Loucy (cell line): ENCODE results near the gene KRT82.

Experiments
- H2AFZ ChIP-seq: fragments of 200-600 bp; sonication (generic); 2 replicates; pipeline ENCODE4 v1.6.0; 2016; ENCODE audit warnings: antibody characterized with exemption, mild to moderate bottlenecking, low read length, moderate library complexity
- H3F3A ChIP-seq: fragments of 200-600 bp; 2 replicates; pipeline ENCODE4 v1.6.0; 2016; ENCODE audit warnings: antibody characterized with exemption, low read depth, mild to moderate bottlenecking
- H3K27me3 ChIP-seq: fragments of 200-600 bp; sonication (generic); 2 replicates; pipeline ENCODE4 v1.6.1; 2014; ENCODE audit warnings: low read length, mild to moderate bottlenecking; ENCODE audit not compliant: insufficient read depth, poor library complexity, severe bottlenecking
- H3K36me3 ChIP-seq: fragments of 200-600 bp; sonication (generic); 2 replicates; pipeline ENCODE4 v1.6.1; 2016; ENCODE audit warnings: low read length; ENCODE audit not compliant: insufficient read depth
- H3K4me1 ChIP-seq: fragments of 200-600 bp; sonication (generic); 2 replicates; pipeline ENCODE4 v1.5.1; 2014; ENCODE audit warnings: low read length, mild to moderate bottlenecking; ENCODE audit not compliant: insufficient read depth, poor library complexity, severe bottlenecking
- H3K4me2 ChIP-seq: fragments of 200-600 bp; sonication (generic); 2 replicates; pipeline ENCODE4 v1.6.0; 2014; ENCODE audit warnings: antibody characterized with exemption, low read length, low read depth, mild to moderate bottlenecking; ENCODE audit not compliant: poor library complexity, severe bottlenecking
- H3K4me3 ChIP-seq: fragments of 200-600 bp; sonication (generic); 2 replicates; pipeline ENCODE4 v1.5.1; 2014; ENCODE audit warnings: low read length, mild to moderate bottlenecking, mixed read lengths; ENCODE audit not compliant: poor library complexity, severe bottlenecking
- H3K79me2 ChIP-seq: fragments of 200-600 bp; sonication (generic); 2 replicates; pipeline ENCODE4 v1.6.1; 2014; ENCODE audit warnings: low read length; ENCODE audit not compliant: insufficient read depth
- H3K9ac ChIP-seq: fragments of 200-600 bp; sonication (generic); 2 replicates; pipeline ENCODE4 v1.6.0; 2014; ENCODE audit warnings: mild to moderate bottlenecking, low read depth, low read length, moderate library complexity; ENCODE audit not compliant: poor library complexity, severe bottlenecking
- H3K9me2 ChIP-seq: fragments of 200-600 bp; sonication (generic); replicated peaks from 2 replicates; pipeline ENCODE4 v1.6.1; 2016; ENCODE audit warnings: low read depth, low read length, mixed read lengths
- H3K9me3 ChIP-seq: fragments of 200-600 bp; sonication (generic); 2 replicates; pipeline ENCODE4 v1.6.1; 2014; ENCODE audit warnings: mild to moderate bottlenecking, antibody characterized with exemption, low read length, low read depth; ENCODE audit not compliant: insufficient read depth
- H4K20me1 ChIP-seq: fragments of 200-600 bp; sonication (generic); 2 replicates; pipeline ENCODE4 v1.6.0; 2014; ENCODE audit warnings: antibody characterized with exemption, low read length, mild to moderate bottlenecking; ENCODE audit not compliant: insufficient read depth, poor library complexity, severe bottlenecking
- CTCF ChIP-seq: fragments of 200-600 bp; sonication (generic); conservative IDR thresholded peaks from 2 replicates; pipeline ENCODE4 v1.5.1; 2014; ENCODE audit warnings: mild to moderate bottlenecking, antibody characterized with exemption, low read length
- EZH2phosphoT487 ChIP-seq: fragments of 200-600 bp; IDR thresholded peaks from 2 replicates; pipeline ENCODE4 v1.6.1; 2018; ENCODE audit warnings: antibody characterized with exemption, mild to moderate bottlenecking, moderate library complexity, borderline replicate concordance

The KRT82 gene

GRCh38 chr12:52361553-52361952 lies 44.6 kb downstream of the KRT82 start:
- Histone ChIP-seq H3K9ac (no peak overlapping the region), H3K4me2 (peak overlapping the region; percentile 31), H3K4me1 (peaks cover 48% of the 10 kb centered on the region), H4K20me1 (no peaks in the 10 kb centered on the region), H3F3A (no peaks in the 10 kb centered on the region), H3K9me2 (no peaks in the 10 kb centered on the region), H3K79me2 (no peaks in the 10 kb centered on the region), H3K36me3 (no peaks in the 10 kb centered on the region), H3K27me3 (no peaks in the 10 kb centered on the region), H2AFZ (no peak overlapping the region), H3K4me3 (no peak overlapping the region), H3K9me3 (no peaks in the 10 kb centered on the region)
- TF ChIP-seq CTCF (no peak), EZH2phosphoT487 (no peak)

- Histone ChIP-seq H3K4me1 (peaks cover 48% of the 10 kb centered on the region), H4K20me1 (no peaks in the 10 kb centered on the region), H3K79me2 (no peaks in the 10 kb centered on the region), H3K9me3 (no peaks in the 10 kb centered on the region), H3K36me3 (no peaks in the 10 kb centered on the region), H3K4me3 (no peak overlapping the region), H3K9me2 (no peaks in the 10 kb centered on the region), H3K27me3 (no peaks in the 10 kb centered on the region), H3K4me2 (no peak overlapping the region), H3F3A (no peaks in the 10 kb centered on the region), H2AFZ (no peak overlapping the region; the same call in 1 of the 2 replicates), H3K9ac (no peak overlapping the region)
- TF ChIP-seq CTCF = no peak
- TF ChIP-seq EZH2phosphoT487 = no peak
Measured at GRCh38 chr12:52360663-52361271, 45.4 kb downstream of the KRT82 start.

GRCh38 chr12:52360106-52360662 lies 46.0 kb downstream of the KRT82 start:
- TF ChIP-seq CTCF (no peak), EZH2phosphoT487 (no peak)
- no peaks in the 10 kb centered on the region for H3K27me3 ChIP-seq
- no peak overlapping the region for H2AFZ ChIP-seq
- no peaks in the 10 kb centered on the region for H3F3A ChIP-seq
- H3K9me2 ChIP-seq = no peaks in the 10 kb centered on the region
- H3K4me1 ChIP-seq = peaks cover 48% of the 10 kb centered on the region
- H3K9ac ChIP-seq = no peak overlapping the region
- no peak overlapping the region for H3K4me2 ChIP-seq
- no peaks in the 10 kb centered on the region for H3K36me3 ChIP-seq
- no peak overlapping the region for H3K4me3 ChIP-seq
- H3K79me2 ChIP-seq = no peaks in the 10 kb centered on the region
- no peaks in the 10 kb centered on the region for H3K9me3 ChIP-seq
- no peaks in the 10 kb centered on the region for H4K20me1 ChIP-seq
